ENCODE data around the gene KIAA1328. TPM values are rescaled to one million over a fixed set of nuclear protein-coding genes. Genes with fewer than 3 reads are reported as not detected.
A peak's percentile ranks its signal among the peaks of the same experiment; 100 is the strongest.

Gene KIAA1328
- total RNA-seq, 1 donor: 8.7 TPM

GRCh38 chr18:37251679-37252078 is 422.8 kb downstream of the KIAA1328 start:
- Histone ChIP-seq H2AFZ (ENCODE audit: low read length) (no peak overlapping the region), H3K27ac (ENCODE audit: low read depth, low read length) (no peak overlapping the region), H3K79me2 (ENCODE audit: insufficient read depth, low read length) (no peaks in the 10 kb centered on the region), H3K4me2 (ENCODE audit: insufficient read depth, low read length) (no peak overlapping the region), H3K9me3 (ENCODE audit: low read depth, low read length) (no peaks in the 10 kb centered on the region), H3K4me3 (ENCODE audit: insufficient read depth, low read length) (no peak overlapping the region), H3K27me3 (ENCODE audit: insufficient read depth, low read length) (peaks cover 33% of the 10 kb centered on the region), H4K20me1 (ENCODE audit: insufficient read depth, low read length) (no peaks in the 10 kb centered on the region), H3K36me3 (ENCODE audit: insufficient read depth, low read length) (no peaks in the 10 kb centered on the region), H3K4me1 (ENCODE audit: insufficient read depth, low read length) (no peaks in the 10 kb centered on the region)
- TF ChIP-seq CTCF (IDR thresholded peaks at IDR 0.05; ENCODE audit: extremely low read depth, low read depth, low read length): no peak
- peak; percentile 49 for DNase-seq (ENCODE audit: insufficient read length, low spot score, missing footprints)

- peak; percentile 64 for DNase-seq (ENCODE audit: insufficient read length, low spot score, missing footprints)
- Histone ChIP-seq H4K20me1 (ENCODE audit: insufficient read depth, low read length) (no peaks in the 10 kb centered on the region), H3K27ac (ENCODE audit: low read depth, low read length) (no peak overlapping the region), H3K79me2 (ENCODE audit: insufficient read depth, low read length) (no peaks in the 10 kb centered on the region), H3K9me3 (ENCODE audit: low read depth, low read length) (no peaks in the 10 kb centered on the region), H3K27me3 (ENCODE audit: insufficient read depth, low read length) (peaks cover 34% of the 10 kb centered on the region), H3K4me2 (ENCODE audit: insufficient read depth, low read length) (no peak overlapping the region), H3K4me1 (ENCODE audit: insufficient read depth, low read length) (no peaks in the 10 kb centered on the region), H3K36me3 (ENCODE audit: insufficient read depth, low read length) (no peaks in the 10 kb centered on the region), H3K4me3 (ENCODE audit: insufficient read depth, low read length) (no peak overlapping the region), H2AFZ (ENCODE audit: low read length) (no peak overlapping the region)
- no peak for TF ChIP-seq CTCF (IDR thresholded peaks at IDR 0.05; ENCODE audit: extremely low read depth, low read depth, low read length)
Observed at GRCh38 chr18:37252342-37252741, 423.4 kb downstream of the KIAA1328 start.

- Histone ChIP-seq H3K36me3 (ENCODE audit: insufficient read depth, low read length) (no peaks in the 10 kb centered on the region), H3K27ac (ENCODE audit: low read depth, low read length) (no peak overlapping the region), H3K4me2 (ENCODE audit: insufficient read depth, low read length) (no peak overlapping the region), H3K9me3 (ENCODE audit: low read depth, low read length) (no peaks in the 10 kb centered on the region), H3K4me3 (ENCODE audit: insufficient read depth, low read length) (no peak overlapping the region), H3K4me1 (ENCODE audit: insufficient read depth, low read length) (no peaks in the 10 kb centered on the region), H3K27me3 (ENCODE audit: insufficient read depth, low read length) (peaks cover 40% of the 10 kb centered on the region), H2AFZ (ENCODE audit: low read length) (no peak overlapping the region), H3K79me2 (ENCODE audit: insufficient read depth, low read length) (no peaks in the 10 kb centered on the region), H4K20me1 (ENCODE audit: insufficient read depth, low read length) (no peaks in the 10 kb centered on the region)
- DNase-seq (ENCODE audit: insufficient read length, low spot score, missing footprints): peak; percentile 85
- no peak for TF ChIP-seq CTCF (IDR thresholded peaks at IDR 0.05; ENCODE audit: extremely low read depth, low read depth, low read length)
Observed at GRCh38 chr18:37252854-37253393, 424.0 kb downstream of the KIAA1328 start.

GRCh38 chr18:37253394-37254235 is 424.7 kb downstream of the KIAA1328 start:
- no peak overlapping the region for H3K4me2 ChIP-seq (ENCODE audit: insufficient read depth, low read length)
- H3K4me1 ChIP-seq (ENCODE audit: insufficient read depth, low read length): no peaks in the 10 kb centered on the region
- H2AFZ ChIP-seq (ENCODE audit: low read length): no peak overlapping the region
- no peak overlapping the region for H3K27ac ChIP-seq (ENCODE audit: low read depth, low read length)
- H3K4me3 ChIP-seq (ENCODE audit: insufficient read depth, low read length): no peak overlapping the region
- H3K9me3 ChIP-seq (ENCODE audit: low read depth, low read length): no peaks in the 10 kb centered on the region
- H3K27me3 ChIP-seq (ENCODE audit: insufficient read depth, low read length): peaks cover 44% of the 10 kb centered on the region
- no peak for TF ChIP-seq CTCF (IDR thresholded peaks at IDR 0.05; ENCODE audit: extremely low read depth, low read depth, low read length)
- no peaks in the 10 kb centered on the region for H3K79me2 ChIP-seq (ENCODE audit: insufficient read depth, low read length)
- H3K36me3 ChIP-seq (ENCODE audit: insufficient read depth, low read length): no peaks in the 10 kb centered on the region
- no peaks in the 10 kb centered on the region for H4K20me1 ChIP-seq (ENCODE audit: insufficient read depth, low read length)
- DNase-seq (ENCODE audit: insufficient read length, low spot score, missing footprints): peak; percentile 87

All from osteoblast (primary cell).